A673 (cell line): ENCODE results near the gene MROH9.

Experiments used
- EZH2 ChIP-seq: fragments of 200-600 bp; sonication (generic); IDR thresholded peaks from 2 replicates; pipeline ENCODE4 v1.6.1; 2017; ENCODE audit warnings: borderline replicate concordance, low read depth, mild to moderate bottlenecking, mixed read lengths, antibody characterized with exemption, low read length; ENCODE audit not compliant: poor library complexity, severe bottlenecking
- TF ChIP-seq, protein P1 (sequence below): fragments of 300-800, 200-600 bp; sonication (generic); conservative IDR thresholded peaks from 2 replicates; pipeline ENCODE4 v1.5.1; 2017; ENCODE audit warnings: low read depth, mild to moderate bottlenecking, antibody characterized with exemption, low read length, moderate library complexity, mixed read lengths

DNA sequence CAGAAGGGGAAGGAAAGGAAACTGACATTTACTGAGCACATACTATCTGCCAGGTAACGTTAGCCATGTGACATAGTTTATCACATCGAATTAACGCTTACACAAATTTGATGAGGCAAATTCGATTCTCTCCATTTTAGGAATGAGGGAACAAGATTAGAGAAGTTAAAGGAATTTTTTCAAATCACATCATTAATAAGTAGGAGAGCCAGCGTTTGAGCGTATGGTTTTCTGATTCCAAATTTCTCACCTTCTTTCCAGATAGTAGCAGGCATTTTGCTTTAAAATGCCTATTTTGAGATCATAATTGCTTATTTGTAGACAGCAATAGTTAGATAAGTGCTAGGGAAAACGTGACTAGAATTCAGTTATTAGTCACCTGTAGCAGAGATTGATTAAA, 174.6 kb downstream of the MROH9 start:
- TF ChIP-seq, protein P1, sequence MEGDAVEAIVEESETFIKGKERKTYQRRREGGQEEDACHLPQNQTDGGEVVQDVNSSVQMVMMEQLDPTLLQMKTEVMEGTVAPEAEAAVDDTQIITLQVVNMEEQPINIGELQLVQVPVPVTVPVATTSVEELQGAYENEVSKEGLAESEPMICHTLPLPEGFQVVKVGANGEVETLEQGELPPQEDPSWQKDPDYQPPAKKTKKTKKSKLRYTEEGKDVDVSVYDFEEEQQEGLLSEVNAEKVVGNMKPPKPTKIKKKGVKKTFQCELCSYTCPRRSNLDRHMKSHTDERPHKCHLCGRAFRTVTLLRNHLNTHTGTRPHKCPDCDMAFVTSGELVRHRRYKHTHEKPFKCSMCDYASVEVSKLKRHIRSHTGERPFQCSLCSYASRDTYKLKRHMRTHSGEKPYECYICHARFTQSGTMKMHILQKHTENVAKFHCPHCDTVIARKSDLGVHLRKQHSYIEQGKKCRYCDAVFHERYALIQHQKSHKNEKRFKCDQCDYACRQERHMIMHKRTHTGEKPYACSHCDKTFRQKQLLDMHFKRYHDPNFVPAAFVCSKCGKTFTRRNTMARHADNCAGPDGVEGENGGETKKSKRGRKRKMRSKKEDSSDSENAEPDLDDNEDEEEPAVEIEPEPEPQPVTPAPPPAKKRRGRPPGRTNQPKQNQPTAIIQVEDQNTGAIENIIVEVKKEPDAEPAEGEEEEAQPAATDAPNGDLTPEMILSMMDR: no peak
- no peak for TF ChIP-seq EZH2
